Activated CD8-positive, alpha-beta T cell treated with anti-CD3 and anti-CD28 coated beads for 36 hours (primary cell): Measurements from ENCODE around the gene SDCCAG8. TPM values are rescaled to one million over a fixed set of nuclear protein-coding genes. Genes with fewer than 3 reads are reported as not detected.

Source experiments
- ATAC-seq: fragments of 200-7000 bp; cut with Tn5 transposase; one replicate; pipeline ENCODE4 v1.10.0; 2021; ENCODE audit warnings: mild to moderate bottlenecking, moderate library complexity
- CTCF ChIA-PET: fragments of 350-600 bp; sonication (Branson Sonifier 250); formaldehyde crosslinking; loops from one replicate; lab custom pipeline; 2021; ENCODE audit warnings: antibody characterized with exemption; lab: Charles Lee
- POLR2A ChIA-PET: fragments of 350-600 bp; sonication (Branson Sonifier 250); formaldehyde crosslinking; loops from one replicate; lab custom pipeline; 2021; ENCODE audit warnings: antibody characterized with exemption; lab: Charles Lee
- DNase-seq: peaks from one replicate; pipeline ENCODE4 v3.0.0-alpha.2; 2020
- H3K27ac Mint-ChIP-seq: one replicate; pipeline ENCODE4 v1.8.0; 2021; ENCODE audit warnings: mild to moderate bottlenecking, mixed read lengths
- H3K27me3 Mint-ChIP-seq: one replicate; pipeline ENCODE4 v1.8.0; 2021; ENCODE audit warnings: mixed read lengths
- H3K36me3 Mint-ChIP-seq: one replicate; pipeline ENCODE4 v1.8.0; 2021; ENCODE audit warnings: low read depth, mixed read lengths
- H3K4me1 Mint-ChIP-seq: one replicate; pipeline ENCODE4 v1.8.0; 2021; ENCODE audit warnings: low read depth, mixed read lengths
- H3K4me3 Mint-ChIP-seq: one replicate; pipeline ENCODE4 v1.8.0; 2021; ENCODE audit warnings: mild to moderate bottlenecking, moderate library complexity, mixed read lengths
- H3K9me3 Mint-ChIP-seq: one replicate; pipeline ENCODE4 v1.8.0; 2021; ENCODE audit warnings: mixed read lengths
- intact Hi-C: fragments of 100-400 bp; cut with micrococcal nuclease; formaldehyde crosslinking; loops from one replicate; pipeline ENCODE4 v1.10.0; 2022
- total RNA-seq, 2 experiments: library from RNA; stranded (reverse); gene quantifications; one replicate each; pipeline ENCODE4 v1.2.3, GENCODE V29; 2021
- TF ChIP-seq, protein P1 (sequence below): fragments of 200-600 bp; IDR thresholded peaks from one replicate; pipeline ENCODE4 v1.8.0; 2022; ENCODE audit warnings: antibody characterized with exemption, mild to moderate bottlenecking

SDCCAG8 gene
- total RNA-seq, 2 experiments from 2014 or later = 22.4 to 22.6 TPM

DNA sequence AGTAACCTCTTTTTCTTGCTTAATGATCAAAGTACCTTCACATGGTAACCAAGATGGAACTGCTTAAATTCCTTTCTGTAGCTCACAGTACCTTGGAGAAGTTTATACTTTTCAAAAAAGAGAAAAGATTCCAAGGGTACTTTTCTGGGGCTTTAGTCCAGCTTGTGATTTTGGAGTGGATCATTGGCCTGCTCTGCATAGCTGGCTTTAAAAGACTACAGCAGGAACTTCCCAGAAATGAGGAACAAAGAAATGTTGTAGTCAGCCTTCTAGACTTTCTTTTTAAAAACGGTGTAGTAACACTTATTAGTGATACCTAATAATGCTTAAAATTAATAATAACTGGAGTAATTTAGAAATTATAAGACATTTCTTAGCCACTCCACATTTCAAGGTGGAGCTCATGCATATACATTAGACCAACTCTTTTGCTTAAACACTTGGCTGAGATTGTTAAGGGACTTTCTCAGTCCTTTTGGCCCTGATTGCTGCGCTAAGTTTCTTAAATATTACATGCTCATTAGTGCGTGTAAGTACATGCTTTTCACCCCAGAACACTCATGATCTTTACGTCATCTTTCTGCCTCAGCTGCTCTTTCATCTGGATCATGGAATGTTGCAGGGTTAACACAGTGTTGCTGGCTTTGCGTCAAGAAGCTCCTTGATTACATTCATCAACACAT, 57.3 kb downstream of the SDCCAG8 start:
- Mint-ChIP-seq H3K36me3 (peaks cover 20% of the 10 kb centered on the region), H3K4me3 (no peak overlapping the region), H3K9me3 (no peaks in the 10 kb centered on the region), H3K27me3 (no peaks in the 10 kb centered on the region), H3K27ac (no peak overlapping the region), H3K4me1 (peaks cover 2% of the 10 kb centered on the region)
- TF ChIP-seq, protein P1, sequence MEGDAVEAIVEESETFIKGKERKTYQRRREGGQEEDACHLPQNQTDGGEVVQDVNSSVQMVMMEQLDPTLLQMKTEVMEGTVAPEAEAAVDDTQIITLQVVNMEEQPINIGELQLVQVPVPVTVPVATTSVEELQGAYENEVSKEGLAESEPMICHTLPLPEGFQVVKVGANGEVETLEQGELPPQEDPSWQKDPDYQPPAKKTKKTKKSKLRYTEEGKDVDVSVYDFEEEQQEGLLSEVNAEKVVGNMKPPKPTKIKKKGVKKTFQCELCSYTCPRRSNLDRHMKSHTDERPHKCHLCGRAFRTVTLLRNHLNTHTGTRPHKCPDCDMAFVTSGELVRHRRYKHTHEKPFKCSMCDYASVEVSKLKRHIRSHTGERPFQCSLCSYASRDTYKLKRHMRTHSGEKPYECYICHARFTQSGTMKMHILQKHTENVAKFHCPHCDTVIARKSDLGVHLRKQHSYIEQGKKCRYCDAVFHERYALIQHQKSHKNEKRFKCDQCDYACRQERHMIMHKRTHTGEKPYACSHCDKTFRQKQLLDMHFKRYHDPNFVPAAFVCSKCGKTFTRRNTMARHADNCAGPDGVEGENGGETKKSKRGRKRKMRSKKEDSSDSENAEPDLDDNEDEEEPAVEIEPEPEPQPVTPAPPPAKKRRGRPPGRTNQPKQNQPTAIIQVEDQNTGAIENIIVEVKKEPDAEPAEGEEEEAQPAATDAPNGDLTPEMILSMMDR = no peak
- no peak for DNase-seq
- ChIA-PET POLR2A (interaction anchor here (0.8 to 1.1 kb wide), 2 partner anchors 55 to 58 kb away, joined by 3 read pairs; partner anchors contain the start of genes CEP170 and SDCCAG8), CTCF (interaction anchor here (1.1 kb wide), 1 partner anchor 19 kb away, joined by 3 read pairs; no protein-coding TSS in a partner anchor)
- intact Hi-C loops = no loop called here
- ATAC-seq = no peak

DNA sequence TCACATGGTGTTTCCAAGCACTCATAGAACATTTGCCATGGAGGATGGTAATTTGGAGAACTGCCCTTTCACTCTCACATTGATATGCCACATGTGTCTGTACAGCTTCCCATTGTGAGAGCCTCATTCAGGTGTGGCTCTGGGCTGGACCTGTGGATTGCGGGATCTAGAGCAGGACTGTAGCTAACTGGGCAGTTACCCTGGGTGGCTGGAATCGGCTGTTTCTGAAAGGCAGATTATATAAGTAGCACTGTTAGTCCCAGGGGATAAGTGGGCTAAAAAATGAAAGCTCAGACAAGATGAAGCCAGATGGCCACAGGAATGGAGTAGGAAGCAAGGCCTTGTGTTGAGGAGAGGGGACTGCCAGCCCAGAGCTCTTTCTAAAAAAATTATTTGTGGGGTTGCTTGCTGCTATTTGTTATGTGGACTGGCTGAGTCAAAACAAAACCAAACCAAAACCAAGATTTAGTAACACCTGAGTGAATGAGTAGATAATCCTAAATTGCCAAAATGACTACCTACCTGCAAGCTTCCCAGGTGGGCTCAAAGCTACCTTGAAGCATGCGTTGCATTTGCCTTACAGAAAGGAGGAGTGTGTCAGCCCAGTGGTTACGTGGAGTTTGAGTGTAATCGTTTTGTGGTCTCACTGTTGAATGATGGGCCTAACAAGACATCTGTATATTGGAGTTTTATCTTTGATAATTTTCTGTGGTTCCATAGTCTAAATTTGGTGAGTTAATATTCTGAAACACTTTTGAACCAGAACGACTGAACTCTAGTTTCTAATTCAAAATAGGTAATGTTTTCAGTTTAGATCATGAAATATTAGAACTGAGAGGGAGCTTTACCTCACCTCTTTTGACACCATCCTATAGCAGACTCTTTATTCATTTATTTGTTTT, 58.0 kb downstream of the SDCCAG8 start:
- Mint-ChIP-seq H3K4me3 (no peak overlapping the region), H3K4me1 (peaks cover 2% of the 10 kb centered on the region), H3K27me3 (no peaks in the 10 kb centered on the region), H3K9me3 (no peaks in the 10 kb centered on the region), H3K36me3 (peaks cover 17% of the 10 kb centered on the region), H3K27ac (no peak overlapping the region)
- no peak for ATAC-seq
- TF ChIP-seq, protein P1 = no peak
- POLR2A ChIA-PET = interaction anchor here (0.7 to 1.1 kb wide), 3 partner anchors 55 to 733 kb away, joined by 3 read pairs; partner anchors contain the start of genes CEP170 and SDCCAG8
- CTCF ChIA-PET = interaction anchor here (1.1 kb wide), 1 partner anchor 20 kb away, joined by 3 read pairs; no protein-coding TSS in a partner anchor
- no peak for DNase-seq
- intact Hi-C loops = no loop called here

DNA sequence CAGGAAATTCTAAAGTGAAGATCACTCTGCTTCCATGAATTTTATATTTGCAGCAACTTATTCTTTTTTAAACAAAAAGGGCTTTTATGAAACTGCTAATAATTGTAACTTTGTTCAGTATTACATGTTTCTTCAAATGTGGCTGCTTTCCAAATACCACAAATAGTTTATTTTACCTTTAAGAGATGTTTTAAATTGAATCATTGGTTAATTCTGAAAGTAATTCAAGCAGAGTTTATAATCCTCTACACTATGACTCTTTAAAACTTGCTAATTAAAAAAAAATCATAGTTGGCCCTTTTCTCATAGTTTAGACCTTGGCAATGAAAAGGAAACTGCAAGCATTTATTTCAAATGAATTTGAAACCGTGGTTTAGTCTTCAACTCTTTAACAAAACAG, 59.6 kb downstream of the SDCCAG8 start:
- Mint-ChIP-seq H3K27ac (no peak overlapping the region), H3K9me3 (no peaks in the 10 kb centered on the region), H3K4me3 (no peak overlapping the region), H3K4me1 (peaks cover 2% of the 10 kb centered on the region), H3K36me3 (peaks cover 17% of the 10 kb centered on the region), H3K27me3 (no peaks in the 10 kb centered on the region)
- intact Hi-C loops = no loop called here
- ChIA-PET POLR2A (no interaction called here), CTCF (no interaction called here)
- TF ChIP-seq, protein P1 = no peak
- DNase-seq (no peak), ATAC-seq (no peak)

DNA sequence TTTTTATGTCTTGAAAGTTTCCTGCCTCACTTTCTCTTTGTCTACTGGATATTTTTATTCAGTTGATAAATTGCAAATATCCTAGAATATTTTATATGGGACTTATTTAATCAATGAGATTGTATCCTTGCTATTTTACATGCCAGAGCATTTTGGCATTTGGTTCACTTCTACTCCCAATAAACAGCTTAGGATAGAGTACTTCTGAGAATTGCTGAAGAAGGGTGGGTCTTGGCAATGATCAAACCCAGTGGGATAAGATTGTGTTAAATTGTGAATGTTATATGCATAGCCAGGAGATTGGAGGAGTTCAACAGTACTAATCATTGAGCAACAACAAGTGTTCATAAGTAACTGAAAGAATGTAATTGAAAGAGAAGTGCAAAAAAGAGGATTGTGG, 60.1 kb downstream of the SDCCAG8 start:
- DNase-seq (no peak), ATAC-seq (no peak)
- CTCF ChIA-PET = no interaction called here
- H3K9me3 Mint-ChIP-seq = no peaks in the 10 kb centered on the region
- no peaks in the 10 kb centered on the region for H3K27me3 Mint-ChIP-seq
- TF ChIP-seq, protein P1 = no peak
- POLR2A ChIA-PET = no interaction called here
- intact Hi-C loops = no loop called here
- peaks cover 2% of the 10 kb centered on the region for H3K4me1 Mint-ChIP-seq
- peaks cover 16% of the 10 kb centered on the region for H3K36me3 Mint-ChIP-seq
- H3K27ac Mint-ChIP-seq = no peak overlapping the region
- H3K4me3 Mint-ChIP-seq = no peak overlapping the region
